ENCODE measurements around the gene KIAA1328.

GRCh38 chr18:36783792-36784191 lies 45.1 kb upstream of the KIAA1328 start:
- TF ChIP-seq POLR2A (IDR thresholded peaks at IDR 0.05; ENCODE audit: low read length), result no peak
- TF ChIP-seq GATA1 (IDR thresholded peaks at IDR 0.05; ENCODE audit: low read depth, low read length), result no peak

Data from erythroblast (primary cell).